Sigmoid colon (tissue), 4 donors: Measurements from ENCODE around the gene PGF.

Experiments used
- EP300 ChIP-seq, 4 donors: sonication (generic); formaldehyde crosslinking; IDR thresholded peaks; one replicate each; pipeline ENCODE4 v1.6.1; 2017; ENCODE audit warnings: antibody characterized with exemption in 4 of 4
- POLR2AphosphoS5 ChIP-seq, 4 donors: sonication (generic); formaldehyde crosslinking; IDR thresholded peaks; one replicate each; pipeline ENCODE4 v1.6.1; 2017; ENCODE audit warnings: antibody characterized with exemption in 4 of 4
- TF ChIP-seq, protein P1 (sequence below), 4 experiments: fragments of 450-650 bp in 3 of 4; fragments of 200-600 bp in 1 of 4; IDR thresholded peaks; one replicate each; pipeline ENCODE4 v1.5.1; 2016 to 2019; ENCODE audit warnings: antibody characterized with exemption in 4 of 4, mild to moderate bottlenecking in 3 of 4, moderate library complexity in 2 of 4

DNA sequence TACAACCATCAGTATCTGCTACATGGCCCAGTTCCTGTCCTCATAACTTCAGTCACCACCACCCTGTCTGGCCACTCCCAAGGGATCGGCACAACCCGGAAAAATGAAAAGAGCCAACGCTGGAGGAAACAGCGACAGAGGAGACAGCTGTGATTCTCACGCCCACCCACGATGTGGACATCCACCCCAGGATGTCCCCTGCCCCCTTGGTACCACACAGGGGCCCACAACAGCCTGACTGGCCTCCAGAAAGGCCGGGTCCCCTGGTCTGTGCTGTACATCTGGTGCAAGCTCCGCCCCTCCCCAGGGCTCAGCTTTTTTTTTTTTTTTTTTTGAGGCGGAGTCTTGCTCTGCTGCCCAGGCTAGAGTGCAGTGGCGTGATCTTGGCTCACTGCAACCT lies 44.8 kb downstream of the PGF start:
- TF ChIP-seq POLR2AphosphoS5 (IDR thresholded peaks at IDR 0.05): no peak
- TF ChIP-seq, protein P1, sequence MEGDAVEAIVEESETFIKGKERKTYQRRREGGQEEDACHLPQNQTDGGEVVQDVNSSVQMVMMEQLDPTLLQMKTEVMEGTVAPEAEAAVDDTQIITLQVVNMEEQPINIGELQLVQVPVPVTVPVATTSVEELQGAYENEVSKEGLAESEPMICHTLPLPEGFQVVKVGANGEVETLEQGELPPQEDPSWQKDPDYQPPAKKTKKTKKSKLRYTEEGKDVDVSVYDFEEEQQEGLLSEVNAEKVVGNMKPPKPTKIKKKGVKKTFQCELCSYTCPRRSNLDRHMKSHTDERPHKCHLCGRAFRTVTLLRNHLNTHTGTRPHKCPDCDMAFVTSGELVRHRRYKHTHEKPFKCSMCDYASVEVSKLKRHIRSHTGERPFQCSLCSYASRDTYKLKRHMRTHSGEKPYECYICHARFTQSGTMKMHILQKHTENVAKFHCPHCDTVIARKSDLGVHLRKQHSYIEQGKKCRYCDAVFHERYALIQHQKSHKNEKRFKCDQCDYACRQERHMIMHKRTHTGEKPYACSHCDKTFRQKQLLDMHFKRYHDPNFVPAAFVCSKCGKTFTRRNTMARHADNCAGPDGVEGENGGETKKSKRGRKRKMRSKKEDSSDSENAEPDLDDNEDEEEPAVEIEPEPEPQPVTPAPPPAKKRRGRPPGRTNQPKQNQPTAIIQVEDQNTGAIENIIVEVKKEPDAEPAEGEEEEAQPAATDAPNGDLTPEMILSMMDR (IDR thresholded peaks at IDR 0.05): no peak
- no peak for TF ChIP-seq EP300 (IDR thresholded peaks at IDR 0.05)
